ENCODE data around the gene GRK6.
A peak's percentile ranks its signal among the peaks of the same experiment; 100 is the strongest.

DNA sequence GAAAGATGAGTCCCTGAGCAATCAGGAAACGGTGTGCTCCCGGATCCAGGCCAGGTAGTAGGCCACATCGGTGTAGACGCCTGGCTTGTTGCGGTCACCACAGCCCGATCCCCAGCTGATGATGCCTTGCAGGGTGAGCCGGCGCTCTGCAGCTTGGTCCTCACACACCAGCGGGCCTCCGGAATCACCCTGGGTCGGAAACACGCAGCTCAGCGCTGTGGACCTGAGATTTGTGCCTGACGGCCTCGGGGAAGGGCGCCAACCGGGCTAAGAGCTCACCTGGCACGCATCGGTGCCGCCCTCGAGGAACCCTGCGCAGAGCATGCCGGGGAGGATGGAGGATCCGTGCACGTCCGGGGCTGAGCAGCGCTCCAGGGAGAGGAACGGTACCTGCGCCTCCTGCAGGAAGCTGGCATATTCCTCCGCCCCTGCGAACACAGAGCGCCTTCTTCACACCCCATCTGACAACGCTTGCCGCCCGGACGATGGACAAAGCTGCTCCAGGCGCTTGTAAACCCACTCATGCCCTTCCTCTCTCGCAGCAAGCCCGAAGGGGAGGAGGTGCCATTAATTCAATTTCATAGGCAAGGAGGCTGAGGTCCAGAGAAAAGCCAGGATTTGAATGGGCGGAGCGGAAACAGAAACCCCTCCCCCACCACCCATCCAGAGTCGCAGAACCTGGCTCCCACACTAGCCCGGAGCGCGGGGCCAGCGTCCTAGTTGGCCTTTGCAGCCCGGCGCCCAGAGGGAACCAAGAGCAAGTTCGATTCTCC is 24.0 kb upstream of the GRK6 start:
- TF ChIP-seq POLR2A (IDR thresholded peaks at IDR 0.05) = no peak
- TF ChIP-seq, protein P1, sequence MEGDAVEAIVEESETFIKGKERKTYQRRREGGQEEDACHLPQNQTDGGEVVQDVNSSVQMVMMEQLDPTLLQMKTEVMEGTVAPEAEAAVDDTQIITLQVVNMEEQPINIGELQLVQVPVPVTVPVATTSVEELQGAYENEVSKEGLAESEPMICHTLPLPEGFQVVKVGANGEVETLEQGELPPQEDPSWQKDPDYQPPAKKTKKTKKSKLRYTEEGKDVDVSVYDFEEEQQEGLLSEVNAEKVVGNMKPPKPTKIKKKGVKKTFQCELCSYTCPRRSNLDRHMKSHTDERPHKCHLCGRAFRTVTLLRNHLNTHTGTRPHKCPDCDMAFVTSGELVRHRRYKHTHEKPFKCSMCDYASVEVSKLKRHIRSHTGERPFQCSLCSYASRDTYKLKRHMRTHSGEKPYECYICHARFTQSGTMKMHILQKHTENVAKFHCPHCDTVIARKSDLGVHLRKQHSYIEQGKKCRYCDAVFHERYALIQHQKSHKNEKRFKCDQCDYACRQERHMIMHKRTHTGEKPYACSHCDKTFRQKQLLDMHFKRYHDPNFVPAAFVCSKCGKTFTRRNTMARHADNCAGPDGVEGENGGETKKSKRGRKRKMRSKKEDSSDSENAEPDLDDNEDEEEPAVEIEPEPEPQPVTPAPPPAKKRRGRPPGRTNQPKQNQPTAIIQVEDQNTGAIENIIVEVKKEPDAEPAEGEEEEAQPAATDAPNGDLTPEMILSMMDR (IDR thresholded peaks at IDR 0.05) = peak in 1 of 2 donors; percentile 52
